Endothelial cell of umbilical vein (primary cell): ENCODE measurements around the gene FBLN2. TPM values are rescaled to one million over a fixed set of nuclear protein-coding genes. Genes with fewer than 3 reads are reported as not detected.

Experiments used
- BruUV-seq: library from RNA; stranded (reverse); fragments of 400-500 nt; replicated peaks from 2 replicates; lab custom pipeline; 2021; lab: Mats Ljungman, UMichigan
- CTCF ChIA-PET: fragments of 300-600, 350-600 bp; sonication (Branson Sonifier 250); formaldehyde crosslinking; loops from one replicate; lab custom pipeline; 2021; ENCODE audit warnings: antibody characterized with exemption, inconsistent platforms; lab: Charles Lee
- POLR2A ChIA-PET: fragments of 300-600, 350-600 bp; sonication (Branson Sonifier 250); formaldehyde crosslinking; loops from one replicate; lab custom pipeline; 2021; ENCODE audit warnings: antibody characterized with exemption, inconsistent platforms; lab: Charles Lee
- DNase-seq: peaks from one replicate; pipeline ENCODE4 v3.0.0-alpha.2; 2011; ENCODE audit warnings: low read depth, low spot score
- FAIRE-seq: peaks from 2 replicates; lab custom pipeline; 2011; peaks lifted over from hg19 to GRCh38; lab: Jason Lieb, UNC
- H2AFZ ChIP-seq: 2 replicates; pipeline ENCODE4 v1.6.0; 2012; ENCODE audit warnings: low read depth, low read length, control low read depth, inconsistent platforms
- H3K27ac ChIP-seq: 2 replicates; pipeline ENCODE4 v1.5.1; 2011; ENCODE audit warnings: low read depth, mild to moderate bottlenecking, control low read depth, low read length, moderate library complexity; ENCODE audit not compliant: insufficient read depth
- H3K27me3 ChIP-seq, 2 experiments: 2 replicates each; pipeline versions ENCODE4 v1.6.0 to v1.6.1; 2011; ENCODE audit warnings: low read length in 2 of 2, mixed read lengths in 1 of 2; ENCODE audit not compliant: control insufficient read depth in 2 of 2, insufficient read depth in 2 of 2
- H3K36me3 ChIP-seq, 2 experiments: 2 replicates in 1 of 2; 3 replicates in 1 of 2; pipeline ENCODE4 v1.5.1; 2011; ENCODE audit warnings: low read length in 2 of 2, mild to moderate bottlenecking in 1 of 2, moderate library complexity in 1 of 2; ENCODE audit not compliant: control insufficient read depth in 2 of 2, insufficient read depth in 2 of 2; ENCODE audit errors: extremely low read depth in 1 of 2
- H3K4me1 ChIP-seq: 3 replicates; pipeline ENCODE4 v1.5.1; 2011; ENCODE audit warnings: mild to moderate bottlenecking, low read length; ENCODE audit not compliant: control insufficient read depth, insufficient read depth; ENCODE audit errors: extremely low read depth
- H3K4me2 ChIP-seq: 2 replicates; pipeline ENCODE4 v1.6.1; 2011; ENCODE audit warnings: low read length, control low read depth, mixed read lengths; ENCODE audit not compliant: insufficient read depth
- H3K4me3 ChIP-seq, 3 experiments: fragments of 200-600 bp in 1 of 3; sonication (generic), shearing (Covaris generic) in 1 of 3; replicated peaks in 1 of 3; 2 replicates each; pipeline ENCODE4 v1.5.1; 2011 to 2016; ENCODE audit warnings: control low read depth in 3 of 3, low read length in 3 of 3, mild to moderate bottlenecking in 2 of 3, inconsistent platforms in 1 of 3, low read depth in 1 of 3, moderate library complexity in 1 of 3; ENCODE audit not compliant: insufficient read depth in 1 of 3
- H3K79me2 ChIP-seq: 2 replicates; pipeline ENCODE4 v1.6.0; 2012; ENCODE audit warnings: low read length, inconsistent platforms; ENCODE audit not compliant: control insufficient read depth, insufficient read depth
- H3K9ac ChIP-seq: replicated peaks from 2 replicates; pipeline ENCODE3; 2011; ENCODE audit warnings: low read length, control low read depth; ENCODE audit not compliant: insufficient read depth; ENCODE audit errors: extremely low read depth
- H3K9me1 ChIP-seq: replicated peaks from 3 replicates; pipeline ENCODE4 v1.6.0; 2011; ENCODE audit warnings: mild to moderate bottlenecking, low read length; ENCODE audit not compliant: control insufficient read depth, insufficient read depth; ENCODE audit errors: extremely low read depth
- H3K9me3 ChIP-seq: replicated peaks from 2 replicates; pipeline ENCODE4 v1.5.1; 2012; ENCODE audit warnings: low read length, inconsistent platforms; ENCODE audit not compliant: control insufficient read depth, insufficient read depth
- H4K20me1 ChIP-seq: replicated peaks from 2 replicates; pipeline ENCODE3; 2011; ENCODE audit warnings: mild to moderate bottlenecking, low read length; ENCODE audit not compliant: control insufficient read depth, insufficient read depth; ENCODE audit errors: extremely low read depth
- CTCF ChIP-seq, 2 donors: IDR thresholded peaks; 1 replicate in 1 of 2; 2 replicates in 1 of 2; pipeline ENCODE4 v1.5.1; 2011; ENCODE audit warnings: low read length in 2 of 2, mild to moderate bottlenecking in 2 of 2, moderate library complexity in 2 of 2, control low read depth in 1 of 2, inconsistent platforms in 1 of 2, low read depth in 1 of 2; ENCODE audit not compliant: insufficient read depth in 1 of 2; ENCODE audit errors: extremely low read depth in 1 of 2
- EZH2 ChIP-seq: IDR thresholded peaks from 2 replicates; pipeline ENCODE4 v1.6.1; 2012; ENCODE audit warnings: borderline replicate concordance, low read depth, mild to moderate bottlenecking, moderate library complexity, low read length, inconsistent platforms; ENCODE audit not compliant: severe bottlenecking
- FOS ChIP-seq: IDR thresholded peaks from 2 replicates; pipeline ENCODE4 v1.6.1; 2011; ENCODE audit warnings: mild to moderate bottlenecking, low read length, moderate library complexity, borderline replicate concordance; ENCODE audit not compliant: insufficient read depth
- GATA2 ChIP-seq: IDR thresholded peaks from 2 replicates; pipeline ENCODE4 v1.7.0; 2011; ENCODE audit warnings: low read depth, mild to moderate bottlenecking, moderate library complexity, mixed read lengths, low read length; ENCODE audit not compliant: insufficient read length, insufficient read depth
- JUN ChIP-seq: IDR thresholded peaks from 2 replicates; pipeline ENCODE4 v1.6.1; 2011; ENCODE audit warnings: borderline replicate concordance, low read depth; ENCODE audit not compliant: insufficient read length, insufficient read depth
- MAX ChIP-seq: IDR thresholded peaks from 2 replicates; pipeline ENCODE4 v1.6.1; 2011; ENCODE audit not compliant: insufficient read depth, insufficient read length
- MYC ChIP-seq: IDR thresholded peaks from one replicate; pipeline ENCODE4 v1.6.1; 2011; ENCODE audit warnings: mild to moderate bottlenecking, low read depth, low read length
- POLR2A ChIP-seq: IDR thresholded peaks from 2 replicates; pipeline ENCODE4 v1.6.1; 2012; ENCODE audit warnings: low read depth, mild to moderate bottlenecking, control low read depth, low read length
- POLR2AphosphoS5 ChIP-seq: IDR thresholded peaks from 2 replicates; pipeline ENCODE4 v1.6.1; 2012; ENCODE audit warnings: low read depth, mild to moderate bottlenecking, control low read depth, low read length, moderate library complexity; ENCODE audit not compliant: insufficient read depth
- dilution Hi-C: fragments of 300-500 bp; cut with MboI; formaldehyde crosslinking; loops from one replicate; pipeline ENCODE4 v1.15.0; 2019; ENCODE audit warnings: low sequenced_read_pairs; ENCODE audit not compliant: extremely low pct_ligation_motif_present
- intact Hi-C: fragments of 100-400 bp; cut with micrococcal nuclease; formaldehyde crosslinking; loops from one replicate; pipeline ENCODE4 v1.10.0; 2022
- polyA plus RNA-seq, 4 experiments: library from polyadenylated mRNA; depleted of rRNA in 3 of 4; stranded (reverse) in 3 of 4; unstranded in 1 of 4; fragments of >200 nt; gene quantifications; 2 replicates each; pipeline versions ENCODE4 v1.2.1 to v1.2.3, GENCODE V29; 2011 to 2012; ENCODE audit warnings: missing spikeins in 1 of 4
- total RNA-seq: library from RNA; stranded (reverse); gene quantifications from 2 replicates; pipeline ENCODE4 v1.2.3, GENCODE V29; 2021

FBLN2 gene
- total and polyA plus RNA-seq, 2 donors (not counting 3 experiments of a cell fraction or from before 2014, with no cell fraction given) = 1.4 to 1.9 TPM

- POLR2A ChIA-PET = no interaction called here
- H4K20me1 ChIP-seq = no peaks in the 10 kb centered on the region
- dilution Hi-C loops = no loop called here
- TF ChIP-seq MAX (no peak), GATA2 (no peak), EZH2 (no peak), MYC (no peak), POLR2A (no peak), JUN (no peak), CTCF (IDR thresholded peaks at IDR 0.05; ENCODE audit: extremely low read depth in 1 of 2, insufficient read depth in 1 of 2, low read depth in 1 of 2, low read length in 2 of 2) (no peak), POLR2AphosphoS5 (no peak), FOS (no peak)
- no peak for DNase-seq
- no peak overlapping the region for H3K4me2 ChIP-seq
- H3K4me3 ChIP-seq = no peak overlapping the region
- H3K27me3 ChIP-seq = no peaks in the 10 kb centered on the region
- H3K4me1 ChIP-seq = no peaks in the 10 kb centered on the region
- no peaks in the 10 kb centered on the region for H3K36me3 ChIP-seq
- H3K9me3 ChIP-seq = no peaks in the 10 kb centered on the region
- H3K79me2 ChIP-seq = no peaks in the 10 kb centered on the region
- intact Hi-C loops = no loop called here
- H2AFZ ChIP-seq = no peak overlapping the region
- FAIRE-seq = no peak
- no peaks in the 10 kb centered on the region for H3K9me1 ChIP-seq
- BruUV-seq = no TSS peak
- no peak overlapping the region for H3K9ac ChIP-seq
- CTCF ChIA-PET = interaction anchor here (10.7 kb wide), 1 partner anchor 146 kb away, joined by 746 read pairs; no protein-coding TSS in a partner anchor
- H3K27ac ChIP-seq = no peak overlapping the region
Observed at GRCh38 chr3:13501521-13501920, 47.4 kb upstream of the FBLN2 start.
